ENCODE measurements around the gene KCNMA1.

GRCh38 chr10:77093126-77093525 is 544.5 kb downstream of the KCNMA1 start:
- TF ChIP-seq CTCF (conservative IDR thresholded peaks at IDR 0.05) (no peak), EZH2 (IDR thresholded peaks at IDR 0.05; ENCODE audit: low read depth) (no peak)

Measured in PC-9 (cell line).